ENCODE results near the gene CYLD.

DNA sequence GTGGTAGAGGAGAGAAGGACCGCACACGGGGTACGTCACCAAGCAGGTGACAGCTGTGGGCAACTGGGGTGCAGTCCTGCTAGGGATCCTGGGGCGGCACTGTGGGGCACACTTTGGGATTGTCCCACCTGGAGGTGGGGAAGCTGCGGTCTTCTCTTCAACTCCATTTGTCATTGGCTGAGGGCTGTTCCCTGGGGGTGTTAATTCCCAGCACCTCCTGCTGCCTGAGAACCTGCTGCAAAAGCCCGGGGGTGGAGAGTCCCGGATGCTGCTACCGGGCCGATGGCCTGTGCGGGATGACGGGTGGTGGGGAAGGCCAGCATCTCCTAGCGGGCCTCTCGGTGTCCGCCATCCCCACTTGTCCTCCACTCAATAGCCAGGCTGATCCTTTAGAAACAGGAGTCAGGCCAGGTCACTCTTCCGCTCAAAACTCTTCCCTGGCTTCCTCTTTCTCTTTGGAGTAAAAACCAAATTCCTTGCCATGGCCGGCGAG, 100.2 kb downstream of the CYLD start:
- TF ChIP-seq, protein P1, sequence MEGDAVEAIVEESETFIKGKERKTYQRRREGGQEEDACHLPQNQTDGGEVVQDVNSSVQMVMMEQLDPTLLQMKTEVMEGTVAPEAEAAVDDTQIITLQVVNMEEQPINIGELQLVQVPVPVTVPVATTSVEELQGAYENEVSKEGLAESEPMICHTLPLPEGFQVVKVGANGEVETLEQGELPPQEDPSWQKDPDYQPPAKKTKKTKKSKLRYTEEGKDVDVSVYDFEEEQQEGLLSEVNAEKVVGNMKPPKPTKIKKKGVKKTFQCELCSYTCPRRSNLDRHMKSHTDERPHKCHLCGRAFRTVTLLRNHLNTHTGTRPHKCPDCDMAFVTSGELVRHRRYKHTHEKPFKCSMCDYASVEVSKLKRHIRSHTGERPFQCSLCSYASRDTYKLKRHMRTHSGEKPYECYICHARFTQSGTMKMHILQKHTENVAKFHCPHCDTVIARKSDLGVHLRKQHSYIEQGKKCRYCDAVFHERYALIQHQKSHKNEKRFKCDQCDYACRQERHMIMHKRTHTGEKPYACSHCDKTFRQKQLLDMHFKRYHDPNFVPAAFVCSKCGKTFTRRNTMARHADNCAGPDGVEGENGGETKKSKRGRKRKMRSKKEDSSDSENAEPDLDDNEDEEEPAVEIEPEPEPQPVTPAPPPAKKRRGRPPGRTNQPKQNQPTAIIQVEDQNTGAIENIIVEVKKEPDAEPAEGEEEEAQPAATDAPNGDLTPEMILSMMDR (conservative IDR thresholded peaks at IDR 0.05; ENCODE audit: low read depth in 2 of 2), result no peak
- TF ChIP-seq, protein P2, sequence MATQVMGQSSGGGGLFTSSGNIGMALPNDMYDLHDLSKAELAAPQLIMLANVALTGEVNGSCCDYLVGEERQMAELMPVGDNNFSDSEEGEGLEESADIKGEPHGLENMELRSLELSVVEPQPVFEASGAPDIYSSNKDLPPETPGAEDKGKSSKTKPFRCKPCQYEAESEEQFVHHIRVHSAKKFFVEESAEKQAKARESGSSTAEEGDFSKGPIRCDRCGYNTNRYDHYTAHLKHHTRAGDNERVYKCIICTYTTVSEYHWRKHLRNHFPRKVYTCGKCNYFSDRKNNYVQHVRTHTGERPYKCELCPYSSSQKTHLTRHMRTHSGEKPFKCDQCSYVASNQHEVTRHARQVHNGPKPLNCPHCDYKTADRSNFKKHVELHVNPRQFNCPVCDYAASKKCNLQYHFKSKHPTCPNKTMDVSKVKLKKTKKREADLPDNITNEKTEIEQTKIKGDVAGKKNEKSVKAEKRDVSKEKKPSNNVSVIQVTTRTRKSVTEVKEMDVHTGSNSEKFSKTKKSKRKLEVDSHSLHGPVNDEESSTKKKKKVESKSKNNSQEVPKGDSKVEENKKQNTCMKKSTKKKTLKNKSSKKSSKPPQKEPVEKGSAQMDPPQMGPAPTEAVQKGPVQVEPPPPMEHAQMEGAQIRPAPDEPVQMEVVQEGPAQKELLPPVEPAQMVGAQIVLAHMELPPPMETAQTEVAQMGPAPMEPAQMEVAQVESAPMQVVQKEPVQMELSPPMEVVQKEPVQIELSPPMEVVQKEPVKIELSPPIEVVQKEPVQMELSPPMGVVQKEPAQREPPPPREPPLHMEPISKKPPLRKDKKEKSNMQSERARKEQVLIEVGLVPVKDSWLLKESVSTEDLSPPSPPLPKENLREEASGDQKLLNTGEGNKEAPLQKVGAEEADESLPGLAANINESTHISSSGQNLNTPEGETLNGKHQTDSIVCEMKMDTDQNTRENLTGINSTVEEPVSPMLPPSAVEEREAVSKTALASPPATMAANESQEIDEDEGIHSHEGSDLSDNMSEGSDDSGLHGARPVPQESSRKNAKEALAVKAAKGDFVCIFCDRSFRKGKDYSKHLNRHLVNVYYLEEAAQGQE (IDR thresholded peaks at IDR 0.05; ENCODE audit: unreplicated experiment), result no peak
- TF ChIP-seq CREB1 (CRISPR knock-in tag; IDR thresholded peaks at IDR 0.05; ENCODE audit: low read depth) (no peak), POLR2AphosphoS5 (IDR thresholded peaks at IDR 0.05; ENCODE audit: low read depth) (no peak), EZH2 (IDR thresholded peaks at IDR 0.05; ENCODE audit: low read depth, unreplicated experiment) (no peak), JUNB (IDR thresholded peaks at IDR 0.05; ENCODE audit: unreplicated experiment) (no peak), EZH2phosphoT487 (IDR thresholded peaks at IDR 0.05; ENCODE audit: unreplicated experiment) (no peak), NANOG (IDR thresholded peaks at IDR 0.05; ENCODE audit: borderline replicate concordance) (no peak), ZNF331 (CRISPR knock-in tag; IDR thresholded peaks at IDR 0.05; ENCODE audit: low read depth) (no peak), ZNF114 (CRISPR knock-in tag; IDR thresholded peaks at IDR 0.05) (no peak), STAT1 (IDR thresholded peaks at IDR 0.05; ENCODE audit: unreplicated experiment) (no peak)
- TF ChIP-seq, protein P3, sequence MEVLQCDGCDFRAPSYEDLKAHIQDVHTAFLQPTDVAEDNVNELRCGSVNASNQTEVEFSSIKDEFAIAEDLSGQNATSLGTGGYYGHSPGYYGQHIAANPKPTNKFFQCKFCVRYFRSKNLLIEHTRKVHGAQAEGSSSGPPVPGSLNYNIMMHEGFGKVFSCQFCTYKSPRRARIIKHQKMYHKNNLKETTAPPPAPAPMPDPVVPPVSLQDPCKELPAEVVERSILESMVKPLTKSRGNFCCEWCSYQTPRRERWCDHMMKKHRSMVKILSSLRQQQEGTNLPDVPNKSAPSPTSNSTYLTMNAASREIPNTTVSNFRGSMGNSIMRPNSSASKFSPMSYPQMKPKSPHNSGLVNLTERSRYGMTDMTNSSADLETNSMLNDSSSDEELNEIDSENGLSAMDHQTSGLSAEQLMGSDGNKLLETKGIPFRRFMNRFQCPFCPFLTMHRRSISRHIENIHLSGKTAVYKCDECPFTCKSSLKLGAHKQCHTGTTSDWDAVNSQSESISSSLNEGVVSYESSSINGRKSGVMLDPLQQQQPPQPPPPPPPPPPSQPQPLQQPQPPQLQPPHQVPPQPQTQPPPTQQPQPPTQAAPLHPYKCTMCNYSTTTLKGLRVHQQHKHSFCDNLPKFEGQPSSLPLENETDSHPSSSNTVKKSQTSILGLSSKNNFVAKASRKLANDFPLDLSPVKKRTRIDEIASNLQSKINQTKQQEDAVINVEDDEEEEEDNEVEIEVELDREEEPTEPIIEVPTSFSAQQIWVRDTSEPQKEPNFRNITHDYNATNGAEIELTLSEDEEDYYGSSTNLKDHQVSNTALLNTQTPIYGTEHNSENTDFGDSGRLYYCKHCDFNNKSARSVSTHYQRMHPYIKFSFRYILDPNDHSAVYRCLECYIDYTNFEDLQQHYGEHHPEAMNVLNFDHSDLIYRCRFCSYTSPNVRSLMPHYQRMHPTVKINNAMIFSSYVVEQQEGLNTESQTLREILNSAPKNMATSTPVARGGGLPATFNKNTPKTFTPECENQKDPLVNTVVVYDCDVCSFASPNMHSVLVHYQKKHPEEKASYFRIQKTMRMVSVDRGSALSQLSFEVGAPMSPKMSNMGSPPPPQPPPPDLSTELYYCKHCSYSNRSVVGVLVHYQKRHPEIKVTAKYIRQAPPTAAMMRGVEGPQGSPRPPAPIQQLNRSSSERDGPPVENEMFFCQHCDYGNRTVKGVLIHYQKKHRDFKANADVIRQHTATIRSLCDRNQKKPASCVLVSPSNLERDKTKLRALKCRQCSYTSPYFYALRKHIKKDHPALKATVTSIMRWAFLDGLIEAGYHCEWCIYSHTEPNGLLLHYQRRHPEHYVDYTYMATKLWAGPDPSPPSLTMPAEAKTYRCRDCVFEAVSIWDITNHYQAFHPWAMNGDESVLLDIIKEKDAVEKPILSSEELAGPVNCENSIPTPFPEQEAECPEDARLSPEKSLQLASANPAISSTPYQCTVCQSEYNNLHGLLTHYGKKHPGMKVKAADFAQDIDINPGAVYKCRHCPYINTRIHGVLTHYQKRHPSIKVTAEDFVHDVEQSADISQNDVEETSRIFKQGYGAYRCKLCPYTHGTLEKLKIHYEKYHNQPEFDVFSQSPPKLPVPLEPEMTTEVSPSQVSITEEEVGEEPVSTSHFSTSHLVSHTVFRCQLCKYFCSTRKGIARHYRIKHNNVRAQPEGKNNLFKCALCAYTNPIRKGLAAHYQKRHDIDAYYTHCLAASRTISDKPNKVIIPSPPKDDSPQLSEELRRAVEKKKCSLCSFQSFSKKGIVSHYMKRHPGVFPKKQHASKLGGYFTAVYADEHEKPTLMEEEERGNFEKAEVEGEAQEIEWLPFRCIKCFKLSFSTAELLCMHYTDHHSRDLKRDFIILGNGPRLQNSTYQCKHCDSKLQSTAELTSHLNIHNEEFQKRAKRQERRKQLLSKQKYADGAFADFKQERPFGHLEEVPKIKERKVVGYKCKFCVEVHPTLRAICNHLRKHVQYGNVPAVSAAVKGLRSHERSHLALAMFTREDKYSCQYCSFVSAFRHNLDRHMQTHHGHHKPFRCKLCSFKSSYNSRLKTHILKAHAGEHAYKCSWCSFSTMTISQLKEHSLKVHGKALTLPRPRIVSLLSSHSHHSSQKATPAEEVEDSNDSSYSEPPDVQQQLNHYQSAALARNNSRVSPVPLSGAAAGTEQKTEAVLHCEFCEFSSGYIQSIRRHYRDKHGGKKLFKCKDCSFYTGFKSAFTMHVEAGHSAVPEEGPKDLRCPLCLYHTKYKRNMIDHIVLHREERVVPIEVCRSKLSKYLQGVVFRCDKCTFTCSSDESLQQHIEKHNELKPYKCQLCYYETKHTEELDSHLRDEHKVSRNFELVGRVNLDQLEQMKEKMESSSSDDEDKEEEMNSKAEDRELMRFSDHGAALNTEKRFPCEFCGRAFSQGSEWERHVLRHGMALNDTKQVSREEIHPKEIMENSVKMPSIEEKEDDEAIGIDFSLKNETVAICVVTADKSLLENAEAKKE (CRISPR knock-in tag; IDR thresholded peaks at IDR 0.05), result no peak
- TF ChIP-seq, protein P4, sequence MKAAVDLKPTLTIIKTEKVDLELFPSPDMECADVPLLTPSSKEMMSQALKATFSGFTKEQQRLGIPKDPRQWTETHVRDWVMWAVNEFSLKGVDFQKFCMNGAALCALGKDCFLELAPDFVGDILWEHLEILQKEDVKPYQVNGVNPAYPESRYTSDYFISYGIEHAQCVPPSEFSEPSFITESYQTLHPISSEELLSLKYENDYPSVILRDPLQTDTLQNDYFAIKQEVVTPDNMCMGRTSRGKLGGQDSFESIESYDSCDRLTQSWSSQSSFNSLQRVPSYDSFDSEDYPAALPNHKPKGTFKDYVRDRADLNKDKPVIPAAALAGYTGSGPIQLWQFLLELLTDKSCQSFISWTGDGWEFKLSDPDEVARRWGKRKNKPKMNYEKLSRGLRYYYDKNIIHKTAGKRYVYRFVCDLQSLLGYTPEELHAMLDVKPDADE (IDR thresholded peaks at IDR 0.05), result no peak

All from GM23338 (cell line).